ENCODE results near the gene ZNF692. TPM values are rescaled to one million over a fixed set of nuclear protein-coding genes. Genes with fewer than 3 reads are reported as not detected.
A peak's percentile ranks its signal among the peaks of the same experiment; 100 is the strongest.

The ZNF692 gene
- total and polyA plus RNA-seq, 2 of the 13 experiments (the other 11 are each of a cell fraction or from before 2014, with no cell fraction given): 27.3 to 45.8 TPM

- peak; percentile 82 for TF ChIP-seq ZNF280D (CRISPR knock-in tag; IDR thresholded peaks at IDR 0.05)
- TF ChIP-seq PHF21A (CRISPR knock-in tag; IDR thresholded peaks at IDR 0.05): peak; percentile 65; the same call in 1 of the 2 replicates
- TF ChIP-seq ZNF672 (CRISPR knock-in tag; IDR thresholded peaks at IDR 0.05): no peak
- 0 out of 2 replicates have a peak, but pooled peaks have one; percentile 23 for TF ChIP-seq ZMYM2 (CRISPR knock-in tag; IDR thresholded peaks at IDR 0.05)
- TF ChIP-seq ATF7-NPFF (CRISPR knock-in tag; IDR thresholded peaks at IDR 0.05; ENCODE audit: low read depth): peak; percentile 31; the same call in 1 of the 2 replicates
- TF ChIP-seq, protein P1, sequence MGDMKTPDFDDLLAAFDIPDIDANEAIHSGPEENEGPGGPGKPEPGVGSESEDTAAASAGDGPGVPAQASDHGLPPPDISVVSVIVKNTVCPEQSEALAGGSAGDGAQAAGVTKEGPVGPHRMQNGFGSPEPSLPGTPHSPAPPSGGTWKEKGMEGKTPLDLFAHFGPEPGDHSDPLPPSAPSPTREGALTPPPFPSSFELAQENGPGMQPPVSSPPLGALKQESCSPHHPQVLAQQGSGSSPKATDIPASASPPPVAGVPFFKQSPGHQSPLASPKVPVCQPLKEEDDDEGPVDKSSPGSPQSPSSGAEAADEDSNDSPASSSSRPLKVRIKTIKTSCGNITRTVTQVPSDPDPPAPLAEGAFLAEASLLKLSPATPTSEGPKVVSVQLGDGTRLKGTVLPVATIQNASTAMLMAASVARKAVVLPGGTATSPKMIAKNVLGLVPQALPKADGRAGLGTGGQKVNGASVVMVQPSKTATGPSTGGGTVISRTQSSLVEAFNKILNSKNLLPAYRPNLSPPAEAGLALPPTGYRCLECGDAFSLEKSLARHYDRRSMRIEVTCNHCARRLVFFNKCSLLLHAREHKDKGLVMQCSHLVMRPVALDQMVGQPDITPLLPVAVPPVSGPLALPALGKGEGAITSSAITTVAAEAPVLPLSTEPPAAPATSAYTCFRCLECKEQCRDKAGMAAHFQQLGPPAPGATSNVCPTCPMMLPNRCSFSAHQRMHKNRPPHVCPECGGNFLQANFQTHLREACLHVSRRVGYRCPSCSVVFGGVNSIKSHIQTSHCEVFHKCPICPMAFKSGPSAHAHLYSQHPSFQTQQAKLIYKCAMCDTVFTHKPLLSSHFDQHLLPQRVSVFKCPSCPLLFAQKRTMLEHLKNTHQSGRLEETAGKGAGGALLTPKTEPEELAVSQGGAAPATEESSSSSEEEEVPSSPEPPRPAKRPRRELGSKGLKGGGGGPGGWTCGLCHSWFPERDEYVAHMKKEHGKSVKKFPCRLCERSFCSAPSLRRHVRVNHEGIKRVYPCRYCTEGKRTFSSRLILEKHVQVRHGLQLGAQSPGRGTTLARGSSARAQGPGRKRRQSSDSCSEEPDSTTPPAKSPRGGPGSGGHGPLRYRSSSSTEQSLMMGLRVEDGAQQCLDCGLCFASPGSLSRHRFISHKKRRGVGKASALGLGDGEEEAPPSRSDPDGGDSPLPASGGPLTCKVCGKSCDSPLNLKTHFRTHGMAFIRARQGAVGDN (CRISPR knock-in tag; IDR thresholded peaks at IDR 0.05): peak; percentile 93
- TF ChIP-seq, protein P2, sequence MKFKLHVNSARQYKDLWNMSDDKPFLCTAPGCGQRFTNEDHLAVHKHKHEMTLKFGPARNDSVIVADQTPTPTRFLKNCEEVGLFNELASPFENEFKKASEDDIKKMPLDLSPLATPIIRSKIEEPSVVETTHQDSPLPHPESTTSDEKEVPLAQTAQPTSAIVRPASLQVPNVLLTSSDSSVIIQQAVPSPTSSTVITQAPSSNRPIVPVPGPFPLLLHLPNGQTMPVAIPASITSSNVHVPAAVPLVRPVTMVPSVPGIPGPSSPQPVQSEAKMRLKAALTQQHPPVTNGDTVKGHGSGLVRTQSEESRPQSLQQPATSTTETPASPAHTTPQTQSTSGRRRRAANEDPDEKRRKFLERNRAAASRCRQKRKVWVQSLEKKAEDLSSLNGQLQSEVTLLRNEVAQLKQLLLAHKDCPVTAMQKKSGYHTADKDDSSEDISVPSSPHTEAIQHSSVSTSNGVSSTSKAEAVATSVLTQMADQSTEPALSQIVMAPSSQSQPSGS (CRISPR knock-in tag; IDR thresholded peaks at IDR 0.05): no peak
- TF ChIP-seq ZNF160 (CRISPR knock-in tag; IDR thresholded peaks at IDR 0.05): peak; percentile 67
- peak; percentile 26; the same call in 1 of the 2 replicates for TF ChIP-seq MIER3 (CRISPR knock-in tag; IDR thresholded peaks at IDR 0.05; ENCODE audit: borderline replicate concordance)
- TF ChIP-seq MED1 (CRISPR knock-in tag; IDR thresholded peaks at IDR 0.05): 0 out of 2 replicates have a peak, but pooled peaks have one; percentile 24
- peak in 1 of 2 experiments; percentile 49; a peak in 1 of 4 replicates for TF ChIP-seq POLR2A (IDR thresholded peaks at IDR 0.05; ENCODE audit: insufficient read depth in 1 of 2, low read depth in 2 of 2, low read length in 2 of 2)
- peak; percentile 59; the same call in 1 of the 2 replicates for TF ChIP-seq KDM5B (CRISPR knock-in tag; IDR thresholded peaks at IDR 0.05; ENCODE audit: borderline replicate concordance)
- TF ChIP-seq, protein P3, sequence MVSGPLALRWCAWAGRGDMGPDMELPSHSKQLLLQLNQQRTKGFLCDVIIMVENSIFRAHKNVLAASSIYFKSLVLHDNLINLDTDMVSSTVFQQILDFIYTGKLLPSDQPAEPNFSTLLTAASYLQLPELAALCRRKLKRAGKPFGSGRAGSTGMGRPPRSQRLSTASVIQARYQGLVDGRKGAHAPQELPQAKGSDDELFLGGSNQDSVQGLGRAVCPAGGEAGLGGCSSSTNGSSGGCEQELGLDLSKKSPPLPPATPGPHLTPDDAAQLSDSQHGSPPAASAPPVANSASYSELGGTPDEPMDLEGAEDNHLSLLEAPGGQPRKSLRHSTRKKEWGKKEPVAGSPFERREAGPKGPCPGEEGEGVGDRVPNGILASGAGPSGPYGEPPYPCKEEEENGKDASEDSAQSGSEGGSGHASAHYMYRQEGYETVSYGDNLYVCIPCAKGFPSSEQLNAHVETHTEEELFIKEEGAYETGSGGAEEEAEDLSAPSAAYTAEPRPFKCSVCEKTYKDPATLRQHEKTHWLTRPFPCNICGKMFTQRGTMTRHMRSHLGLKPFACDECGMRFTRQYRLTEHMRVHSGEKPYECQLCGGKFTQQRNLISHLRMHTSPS (CRISPR knock-in tag; IDR thresholded peaks at IDR 0.05; ENCODE audit: low read depth): peak; percentile 45
- TF ChIP-seq RFXAP (CRISPR knock-in tag; IDR thresholded peaks at IDR 0.05; ENCODE audit: borderline replicate concordance): no peak; the same call in 1 of the 2 replicates
- peak; percentile 64; the same call in 1 of the 2 replicates for TF ChIP-seq GABPB1 (CRISPR knock-in tag; IDR thresholded peaks at IDR 0.05)
- peak; percentile 66 for TF ChIP-seq ZNF564 (CRISPR knock-in tag; IDR thresholded peaks at IDR 0.05)
- TF ChIP-seq RXRA (CRISPR knock-in tag; IDR thresholded peaks at IDR 0.05): peak; percentile 61; the same call in 1 of the 2 replicates
- no peak for TF ChIP-seq FOXJ3 (CRISPR knock-in tag; IDR thresholded peaks at IDR 0.05; ENCODE audit: borderline replicate concordance)
Measured at GRCh38 chr1:248862998-248863881, 4.4 kb upstream of the ZNF692 start (continued).

Measured in HepG2 (cell line).